ENCODE measurements around the gene TTC27. TPM values are rescaled to one million over a fixed set of nuclear protein-coding genes. Genes with fewer than 3 reads are reported as not detected.
"Not testable (repeated sequence)": the region's sequence is repeated elsewhere in the genome, so short reads cannot be mapped to it uniquely, and the experiment has no call there.

TTC27 gene
- total RNA-seq, 2 experiments from 2014 or later, result 30.1 to 33.8 TPM

GRCh38 chr2:32721376-32721775 is 93.5 kb downstream of the TTC27 start:
- ATAC-seq (no peak), DNase-seq (no peak)
- Mint-ChIP-seq H3K27ac (no peak overlapping the region), H3K9me3 (peaks cover 1% of the 10 kb centered on the region), H3K4me3 (no peak overlapping the region), H3K36me3 (ENCODE audit: low read depth) (peaks cover 50% of the 10 kb centered on the region), H3K4me1 (ENCODE audit: low read depth) (no peaks in the 10 kb centered on the region), H3K27me3 (no peaks in the 10 kb centered on the region)
- ChIA-PET CTCF (no interaction called here), POLR2A (interaction anchor here (0.7 kb wide), 1 partner anchor 23 kb away, joined by 3 read pairs; no protein-coding TSS in a partner anchor)
- intact Hi-C loops (cut with micrococcal nuclease), result no loop called here
- no peak for TF ChIP-seq CTCF (IDR thresholded peaks at IDR 0.05)

GRCh38 chr2:32723467-32724079 is 95.7 kb downstream of the TTC27 start:
- Mint-ChIP-seq H3K4me3 (no peak overlapping the region), H3K36me3 (ENCODE audit: low read depth) (peaks cover 52% of the 10 kb centered on the region), H3K4me1 (ENCODE audit: low read depth) (no peaks in the 10 kb centered on the region), H3K9me3 (peaks cover 1% of the 10 kb centered on the region), H3K27ac (no peak overlapping the region), H3K27me3 (no peaks in the 10 kb centered on the region)
- ATAC-seq (no peak), DNase-seq (no peak)
- POLR2A ChIA-PET, result no interaction called here
- TF ChIP-seq CTCF (IDR thresholded peaks at IDR 0.05), result no peak
- CTCF ChIA-PET, result no interaction called here
- intact Hi-C loops (cut with micrococcal nuclease), result no loop called here

GRCh38 chr2:32726678-32727077 is 98.8 kb downstream of the TTC27 start:
- peaks cover 45% of the 10 kb centered on the region for H3K36me3 Mint-ChIP-seq (ENCODE audit: low read depth)

GRCh38 chr2:32727157-32727556 is 99.3 kb downstream of the TTC27 start:
- TF ChIP-seq CTCF (IDR thresholded peaks at IDR 0.05), result no peak
- Mint-ChIP-seq H3K27me3 (no peaks in the 10 kb centered on the region), H3K27ac (no peak overlapping the region), H3K4me1 (ENCODE audit: low read depth) (no peaks in the 10 kb centered on the region), H3K9me3 (peaks cover 1% of the 10 kb centered on the region), H3K4me3 (no peak overlapping the region), H3K36me3 (ENCODE audit: low read depth) (peaks cover 41% of the 10 kb centered on the region)
- intact Hi-C loops (cut with micrococcal nuclease), result no loop called here
- ChIA-PET POLR2A (no interaction called here), CTCF (no interaction called here)
- ATAC-seq (no peak), DNase-seq (no peak)

More at GRCh38 chr2:32726678-32727077, 98.8 kb downstream of the TTC27 start:
- H3K27ac Mint-ChIP-seq; ATAC-seq; DNase-seq; H3K4me3 Mint-ChIP-seq; CTCF ChIA-PET; H3K9me3 Mint-ChIP-seq; H3K4me1 Mint-ChIP-seq (ENCODE audit: low read depth); intact Hi-C loops (cut with micrococcal nuclease); POLR2A ChIA-PET; H3K27me3 Mint-ChIP-seq: not testable (repeated sequence)

- DNase-seq; H3K9me3 Mint-ChIP-seq; H3K4me1 Mint-ChIP-seq (ENCODE audit: low read depth); CTCF ChIA-PET; H3K27ac Mint-ChIP-seq; ATAC-seq; H3K27me3 Mint-ChIP-seq; POLR2A ChIA-PET; intact Hi-C loops (cut with micrococcal nuclease); H3K4me3 Mint-ChIP-seq: not testable (repeated sequence)
- H3K36me3 Mint-ChIP-seq (ENCODE audit: low read depth), result peaks cover 15% of the 10 kb centered on the region
Observed at GRCh38 chr2:32730958-32731357, 103.1 kb downstream of the TTC27 start.

GRCh38 chr2:32732120-32732519 is 104.3 kb downstream of the TTC27 start:
- Mint-ChIP-seq H3K9me3 (no peaks in the 10 kb centered on the region), H3K27ac (no peak overlapping the region), H3K36me3 (ENCODE audit: low read depth) (peaks cover 11% of the 10 kb centered on the region), H3K4me1 (ENCODE audit: low read depth) (no peaks in the 10 kb centered on the region), H3K4me3 (no peak overlapping the region), H3K27me3 (no peaks in the 10 kb centered on the region)
- ChIA-PET POLR2A (no interaction called here), CTCF (interaction anchor here (1.0 kb wide), 1 partner anchor 12 kb away, joined by 4 read pairs; no protein-coding TSS in a partner anchor)
- intact Hi-C loops (cut with micrococcal nuclease), result no loop called here
- TF ChIP-seq CTCF (IDR thresholded peaks at IDR 0.05), result no peak
- ATAC-seq (no peak), DNase-seq (no peak)
